KMS-11 (cell line): ENCODE results near the gene SH3PXD2B.

Experiments
- H2AFZ ChIP-seq: fragments of 200-600 bp; sonication (generic); 2 replicates; pipeline ENCODE4 v1.6.1; 2016; ENCODE audit warnings: antibody characterized with exemption, mixed run types, low read depth
- H3K27ac ChIP-seq: fragments of 200-600 bp; sonication (generic); 2 replicates; pipeline ENCODE4 v1.6.1; 2016; ENCODE audit warnings: mild to moderate bottlenecking, mixed run types
- H3K27me3 ChIP-seq: fragments of 200-600 bp; sonication (generic); 2 replicates; pipeline ENCODE4 v1.6.1; 2017; ENCODE audit warnings: mild to moderate bottlenecking, low read depth, mixed run types, moderate library complexity; ENCODE audit not compliant: insufficient read depth
- H3K36me3 ChIP-seq: fragments of 200-600 bp; sonication (generic); 2 replicates; pipeline ENCODE4 v1.6.1; 2017; ENCODE audit warnings: mild to moderate bottlenecking, mixed run types; ENCODE audit not compliant: insufficient read depth
- H3K4me1 ChIP-seq: fragments of 200-600 bp; sonication (generic); 2 replicates; pipeline ENCODE4 v1.6.1; 2016; ENCODE audit warnings: mild to moderate bottlenecking, low read depth, mixed run types; ENCODE audit not compliant: poor library complexity, severe bottlenecking
- H3K4me2 ChIP-seq: fragments of 200-600 bp; sonication (generic); 2 replicates; pipeline ENCODE4 v1.7.0; 2016; ENCODE audit warnings: mild to moderate bottlenecking, mixed run types
- H3K4me3 ChIP-seq: fragments of 200-600 bp; sonication (generic); IDR thresholded peaks from 2 replicates; pipeline ENCODE4 v1.6.1; 2017; ENCODE audit warnings: low read depth, low read length, mixed read lengths; ENCODE audit not compliant: insufficient read depth
- H3K79me2 ChIP-seq: fragments of 200-600 bp; sonication (generic); 2 replicates; pipeline ENCODE4 v1.6.1; 2016; ENCODE audit warnings: low read depth, mixed run types; ENCODE audit not compliant: insufficient read depth
- H3K9ac ChIP-seq: fragments of 200-600 bp; sonication (generic); 2 replicates; pipeline ENCODE4 v1.6.1; 2016; ENCODE audit warnings: mild to moderate bottlenecking, mixed run types
- H4K20me1 ChIP-seq: fragments of 200-600 bp; sonication (generic); 2 replicates; pipeline ENCODE4 v1.6.1; 2016; ENCODE audit warnings: mild to moderate bottlenecking, mixed run types; ENCODE audit not compliant: insufficient read depth
- CTCF ChIP-seq: fragments of 200-600 bp; sonication (generic); conservative IDR thresholded peaks from 2 replicates; pipeline ENCODE4 v1.6.1; 2017; ENCODE audit warnings: low read depth, mild to moderate bottlenecking, antibody characterized with exemption, low read length, moderate library complexity, mixed read lengths

SH3PXD2B gene

GRCh38 chr5:172424808-172425207 is 29.5 kb downstream of the SH3PXD2B start:
- Histone ChIP-seq H3K4me2 (no peak overlapping the region), H3K27me3 (no peaks in the 10 kb centered on the region), H2AFZ (no peak overlapping the region), H3K9ac (no peak overlapping the region), H3K36me3 (no peaks in the 10 kb centered on the region), H3K27ac (no peak overlapping the region), H4K20me1 (no peaks in the 10 kb centered on the region), H3K4me1 (no peaks in the 10 kb centered on the region), H3K4me3 (no peak overlapping the region), H3K79me2 (no peaks in the 10 kb centered on the region)
- TF ChIP-seq CTCF = no peak

GRCh38 chr5:172424111-172424490 is 30.2 kb downstream of the SH3PXD2B start:
- Histone ChIP-seq H3K79me2 (no peaks in the 10 kb centered on the region), H3K4me1 (no peaks in the 10 kb centered on the region), H3K4me2 (no peak overlapping the region), H3K27me3 (no peaks in the 10 kb centered on the region), H3K36me3 (no peaks in the 10 kb centered on the region), H4K20me1 (no peaks in the 10 kb centered on the region), H3K4me3 (no peak overlapping the region), H2AFZ (no peak overlapping the region), H3K9ac (no peak overlapping the region), H3K27ac (no peak overlapping the region)
- TF ChIP-seq CTCF = no peak

GRCh38 chr5:172423379-172424110 is 30.8 kb downstream of the SH3PXD2B start:
- Histone ChIP-seq H3K27ac (no peak overlapping the region), H4K20me1 (no peaks in the 10 kb centered on the region), H3K79me2 (no peaks in the 10 kb centered on the region), H3K27me3 (no peaks in the 10 kb centered on the region), H3K9ac (no peak overlapping the region), H3K4me1 (no peaks in the 10 kb centered on the region), H2AFZ (no peak overlapping the region), H3K4me2 (no peak overlapping the region), H3K4me3 (no peak overlapping the region), H3K36me3 (no peaks in the 10 kb centered on the region)
- no peak for TF ChIP-seq CTCF

GRCh38 chr5:172422255-172422654 is 32.1 kb downstream of the SH3PXD2B start:
- Histone ChIP-seq H3K27me3 (no peaks in the 10 kb centered on the region), H2AFZ (no peak overlapping the region), H3K4me2 (no peak overlapping the region), H3K9ac (no peak overlapping the region), H4K20me1 (no peaks in the 10 kb centered on the region), H3K36me3 (no peaks in the 10 kb centered on the region), H3K27ac (no peak overlapping the region), H3K79me2 (no peaks in the 10 kb centered on the region), H3K4me1 (no peaks in the 10 kb centered on the region), H3K4me3 (no peak overlapping the region)
- TF ChIP-seq CTCF = no peak
